Globus pallidus (tissue), 1 donor: ENCODE measurements around the gene SERTAD1.
"Not testable (repeated sequence)": the region's sequence is repeated elsewhere in the genome, so short reads cannot be mapped to it uniquely, and the experiment has no call there.

ENCODE experiments used
- DNase-seq: peaks from one replicate; pipeline ENCODE4 v3.0.0-alpha.2; 2015; ENCODE audit warnings: low spot score

Gene SERTAD1

DNA sequence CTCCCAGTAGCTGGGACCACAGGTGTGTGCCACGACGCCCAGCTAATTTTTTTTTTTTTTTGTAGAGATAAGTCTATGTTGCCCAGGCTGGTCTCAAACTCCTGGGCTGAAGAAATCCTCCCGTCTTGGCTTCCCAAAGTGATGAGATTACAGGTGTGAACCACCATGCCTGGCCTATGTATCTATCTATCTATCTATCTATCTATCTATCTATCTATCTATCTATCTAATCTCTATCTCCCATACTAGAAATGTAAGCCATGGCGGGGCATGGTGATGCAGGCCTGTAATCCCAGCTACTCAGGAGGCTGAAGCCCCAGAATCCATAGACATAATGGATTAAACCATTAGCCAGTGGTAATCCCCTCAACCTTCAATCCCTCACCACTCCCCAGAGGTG, 24.9 kb upstream of the SERTAD1 start:
- DNase-seq = no peak

DNA sequence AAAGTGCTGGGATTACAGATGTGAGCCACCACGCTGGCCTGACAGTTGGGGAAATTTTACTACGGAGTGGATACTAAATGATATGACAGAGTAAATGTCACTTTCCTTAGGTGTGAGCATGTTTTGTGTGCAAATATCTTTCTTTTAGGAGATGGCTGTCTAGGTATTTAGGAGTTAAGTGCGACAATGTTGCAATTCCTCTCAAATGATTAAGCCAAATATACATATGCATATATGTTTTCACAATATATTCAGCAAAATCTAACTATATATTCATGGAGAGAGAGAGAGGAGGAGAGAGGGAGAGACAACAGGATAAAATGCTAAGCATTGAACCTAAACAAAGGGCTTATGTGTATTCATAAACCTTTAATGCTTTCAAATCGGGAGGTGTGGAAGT, 23.7 kb upstream of the SERTAD1 start:
- DNase-seq = no peak

- no peak for DNase-seq
Observed at GRCh38 chr19:40446263-40446784, 20.5 kb upstream of the SERTAD1 start.

GRCh38 chr19:40445780-40446262, 20.0 kb upstream of the SERTAD1 start:
- no peak for DNase-seq

DNA sequence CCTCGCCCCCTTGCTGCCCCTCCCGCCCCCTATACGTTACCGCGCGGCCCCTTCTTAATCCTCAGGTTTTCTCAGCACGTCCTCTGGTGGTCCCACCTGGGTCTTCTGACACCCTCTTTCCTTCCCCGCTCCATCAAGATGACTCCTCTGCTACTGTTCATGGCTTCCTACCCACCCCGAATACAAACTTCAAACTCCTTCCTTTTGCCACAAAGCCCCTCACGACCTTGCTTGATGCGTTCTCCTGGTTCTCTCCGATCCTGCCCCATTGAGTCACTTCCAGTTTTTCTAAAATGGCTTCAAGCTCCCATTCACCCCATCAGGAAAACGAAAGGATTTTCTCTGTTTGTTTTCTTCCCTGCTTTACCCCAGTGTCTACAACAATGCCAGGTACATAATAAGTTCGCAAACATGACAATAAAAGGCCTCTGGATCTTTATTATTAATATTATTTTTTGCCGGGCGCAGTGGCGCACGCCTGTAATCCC, 19.1 kb upstream of the SERTAD1 start:
- no peak for DNase-seq

DNA sequence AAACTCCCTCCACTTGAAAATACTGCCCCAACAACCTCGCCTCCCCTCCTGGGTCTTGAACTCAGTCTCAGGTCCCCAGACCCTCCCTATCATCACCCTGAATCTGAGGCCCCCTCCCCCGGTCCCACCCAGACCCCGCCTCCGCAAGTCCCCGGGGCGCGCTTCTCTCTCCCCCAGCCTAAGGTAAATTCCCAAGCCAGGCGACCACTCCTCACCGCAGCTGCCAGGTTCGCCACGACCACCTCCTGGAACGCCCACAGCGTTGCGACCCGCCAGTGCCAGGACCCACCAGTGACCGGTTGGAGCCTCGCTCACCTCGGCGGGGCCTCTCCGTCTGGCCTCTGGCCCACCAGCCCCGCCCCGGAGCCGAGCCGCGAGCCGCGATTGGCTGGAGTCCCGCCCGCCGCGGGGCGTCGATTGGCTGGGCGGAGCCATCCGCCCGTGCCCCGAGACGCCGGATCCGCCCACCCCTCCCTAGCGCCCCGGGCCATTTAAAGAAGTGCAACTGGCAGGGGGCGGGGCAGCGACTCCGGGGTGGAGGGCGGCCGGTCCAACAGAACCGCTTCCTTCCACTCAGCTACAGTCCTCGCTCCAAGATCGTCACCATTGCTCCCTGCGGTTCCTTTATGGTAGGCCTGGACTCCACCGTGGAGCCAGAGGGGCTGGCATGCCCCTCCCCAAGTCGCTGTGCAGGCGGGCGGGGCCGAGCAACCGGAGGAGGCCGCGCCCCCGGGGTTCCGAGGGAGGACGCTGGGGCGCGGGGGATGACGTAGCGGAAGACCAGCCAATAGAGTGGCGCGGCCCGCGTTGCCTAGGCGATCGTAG, 18.4 kb upstream of the SERTAD1 start, which contains the start of gene SERTAD3:
Gene SERTAD3, minus strand, starts transcription at position 336 of the 825 bp plus-strand sequence. CDS start 2,255 bp downstream, outside the sequence.
- peak; percentile 97 for DNase-seq

- DNase-seq = peak; percentile 99
Observed at GRCh38 chr19:40443131-40443999, 17.6 kb upstream of the SERTAD1 start.

DNA sequence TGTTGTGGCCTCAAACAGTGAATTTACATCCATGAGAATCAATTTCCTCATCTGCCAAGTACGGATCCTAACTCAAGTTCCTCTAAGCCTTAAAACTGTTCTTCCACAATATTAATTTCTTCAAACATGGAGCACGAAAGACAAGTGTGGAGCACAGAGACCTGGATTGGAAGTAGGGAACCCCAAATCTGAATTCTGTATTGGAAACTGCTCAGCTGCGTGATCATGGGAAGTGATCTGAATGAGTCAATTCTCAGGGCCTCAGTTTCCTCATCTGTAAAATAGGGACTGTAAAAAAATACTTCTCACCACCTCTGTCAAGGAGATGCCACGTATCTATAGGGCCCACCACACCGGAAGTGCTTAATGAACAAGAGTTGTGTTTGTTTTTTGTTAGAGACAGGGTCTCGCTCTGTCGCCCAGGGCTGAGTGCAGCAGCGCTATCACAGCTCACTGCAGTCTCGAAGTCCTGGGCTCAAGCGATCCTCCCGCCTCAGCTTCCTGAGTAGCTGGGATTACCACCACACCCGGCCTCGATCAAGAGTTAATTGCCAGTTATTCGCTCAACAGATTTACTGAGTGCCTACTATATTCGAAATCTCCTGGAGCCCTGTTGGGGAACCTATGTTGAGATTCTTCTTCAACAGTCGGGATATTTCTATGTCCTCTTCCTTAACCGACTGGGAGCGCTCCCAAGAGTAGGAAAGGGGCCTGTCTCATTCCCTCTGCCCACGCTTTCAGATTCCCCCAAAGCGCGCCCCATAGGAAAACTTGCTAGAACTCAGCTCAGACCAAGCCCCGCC, 16.7 kb upstream of the SERTAD1 start:
- DNase-seq = no peak

DNA sequence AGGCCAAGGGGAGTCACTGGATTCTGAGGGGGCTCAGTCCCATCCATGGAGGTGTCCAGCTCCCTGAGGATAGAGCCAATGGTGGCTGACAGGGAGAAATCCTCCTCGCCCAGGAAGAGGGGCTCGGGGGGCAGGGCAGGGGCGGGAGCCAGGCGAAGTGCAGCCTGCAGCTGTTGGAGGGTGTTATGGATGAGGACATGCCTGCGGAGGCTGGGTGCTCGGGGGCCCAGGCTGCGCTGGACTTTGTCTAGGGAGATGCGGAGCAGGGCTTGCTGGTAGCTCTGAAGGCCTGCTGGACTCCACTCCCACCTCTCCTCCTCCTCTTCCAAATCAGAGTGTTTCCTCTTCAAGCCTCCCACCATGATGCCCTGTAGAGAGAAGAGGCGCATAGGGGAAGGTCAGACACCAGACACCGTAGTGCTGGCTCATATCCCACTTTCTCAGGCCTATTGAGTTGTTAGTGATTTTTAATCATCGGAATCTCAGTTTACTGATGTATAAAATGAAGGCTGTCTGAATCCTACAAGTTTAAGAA, 16.0 kb upstream of the SERTAD1 start:
- DNase-seq = no peak

GRCh38 chr19:40438284-40438683, 12.5 kb upstream of the SERTAD1 start:
- DNase-seq = no peak

GRCh38 chr19:40433391-40434216, 7.8 kb upstream of the SERTAD1 start:
- DNase-seq = peak; percentile 91

DNA sequence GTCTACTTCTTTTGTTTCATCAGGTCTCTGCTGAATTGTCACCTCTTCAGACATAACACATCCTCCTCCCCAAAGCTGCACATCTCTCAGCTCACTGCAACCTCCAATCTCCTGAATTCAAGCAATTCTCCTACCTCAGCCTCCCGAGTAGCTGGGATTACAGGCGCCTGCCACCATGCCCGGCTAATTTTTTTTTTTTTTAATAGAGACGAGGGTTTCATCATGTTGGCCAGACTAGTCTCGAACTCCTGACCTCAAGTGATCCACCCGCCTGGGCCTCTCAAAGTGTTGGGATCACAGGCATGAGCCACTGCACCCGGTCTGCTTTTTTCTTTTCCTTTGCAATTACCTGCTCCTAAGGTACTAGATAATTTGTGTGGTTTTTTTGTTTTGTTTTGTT, 7.0 kb upstream of the SERTAD1 start:
- DNase-seq = not testable (repeated sequence)

DNA sequence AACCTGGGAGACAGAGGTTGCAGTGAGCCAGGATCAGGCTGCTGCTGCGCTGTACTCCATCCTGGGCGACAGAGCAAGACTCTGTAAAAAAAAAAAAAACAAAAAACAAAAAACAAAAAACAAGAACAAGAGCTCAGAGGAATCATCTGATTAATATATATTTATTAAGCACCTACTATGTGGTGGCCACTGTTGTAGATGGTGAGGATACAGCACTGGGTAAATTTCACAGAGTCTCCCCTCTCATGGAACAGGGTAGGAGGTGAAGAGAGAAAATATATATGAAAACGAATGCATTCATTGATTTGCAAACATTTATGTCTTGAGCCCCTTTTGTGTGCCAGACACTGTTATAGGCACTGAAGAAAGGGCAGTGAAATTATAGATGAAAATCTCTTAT, 5.9 kb upstream of the SERTAD1 start:
- no peak for DNase-seq

DNA sequence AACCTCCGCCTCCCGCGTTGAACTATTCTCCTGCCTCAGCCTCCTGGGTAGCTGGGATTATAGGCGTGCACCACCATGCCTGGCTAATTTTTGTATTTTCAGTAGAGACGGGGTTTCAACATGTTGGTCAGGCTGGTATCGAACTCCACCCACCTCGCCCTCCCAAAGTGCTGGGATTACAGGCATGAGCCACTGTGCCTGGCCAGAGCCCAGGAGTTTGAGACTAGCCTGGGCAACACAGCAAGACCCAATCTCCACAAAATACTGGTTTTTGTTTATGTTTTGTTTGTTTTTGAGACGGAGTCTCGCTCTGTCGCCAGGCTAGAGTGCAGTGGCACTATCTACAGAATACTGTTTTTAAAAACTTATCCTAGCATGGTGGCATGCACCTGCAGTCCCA, 4.5 kb upstream of the SERTAD1 start:
- DNase-seq = not testable (repeated sequence)

- not testable (repeated sequence) for DNase-seq
Observed at GRCh38 chr19:40428197-40428596, 2.4 kb upstream of the SERTAD1 start.

DNA sequence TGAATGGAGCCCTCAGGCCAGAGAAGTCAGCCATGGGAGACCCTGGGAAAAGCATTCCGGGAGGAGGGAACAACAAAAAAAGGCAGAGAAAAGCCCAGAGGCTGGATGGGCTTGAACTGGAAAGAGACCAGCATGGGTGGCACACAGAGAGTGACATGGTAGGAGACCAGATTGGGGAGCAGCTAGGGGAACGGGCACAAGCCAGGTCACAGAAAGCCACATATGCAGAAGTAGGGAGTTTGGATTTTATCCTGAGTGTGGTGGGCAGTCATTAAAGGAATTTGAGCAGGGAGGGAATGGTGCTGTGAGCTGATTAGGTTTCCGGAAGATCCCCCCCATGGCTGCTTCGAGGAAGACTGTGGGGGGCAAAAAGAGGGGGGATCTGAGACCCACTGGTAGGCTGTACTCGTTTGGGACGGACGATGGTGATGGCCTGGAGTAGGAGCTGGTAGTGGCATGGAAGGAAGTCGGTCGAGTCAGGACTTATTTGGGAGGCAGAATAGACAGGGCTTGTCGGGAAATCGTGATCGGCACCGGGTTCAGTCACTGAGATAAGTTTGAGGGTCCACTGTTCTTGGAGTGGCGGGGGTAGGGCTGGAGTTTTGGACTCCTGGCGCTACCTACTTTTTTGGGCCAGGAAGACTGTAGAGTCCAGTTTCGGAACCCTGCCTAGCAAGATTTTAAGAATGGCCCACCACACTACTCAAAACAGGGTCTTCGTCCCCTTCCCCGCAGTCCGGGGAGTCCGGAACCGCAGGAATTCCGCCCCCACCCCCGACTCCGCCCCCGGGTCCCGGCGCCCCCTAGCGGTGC, 949 bp downstream of the SERTAD1 start:
- DNase-seq = no peak

GRCh38 chr19:40423938-40424337, 1.9 kb downstream of the SERTAD1 start:
- DNase-seq = no peak

GRCh38 chr19:40422748-40423566, 2.8 kb downstream of the SERTAD1 start:
- DNase-seq = no peak
